NCI-H1694 (cell line): ENCODE measurements around the gene MSTN.
"Not testable (repeated sequence)": the region's sequence is repeated elsewhere in the genome, so short reads cannot be mapped to it uniquely, and the experiment has no call there.

Experiments
- DNase-seq: peaks from one replicate; lab custom pipeline; 2025; lab: John Stamatoyannopoulos, UW

MSTN gene

DNA sequence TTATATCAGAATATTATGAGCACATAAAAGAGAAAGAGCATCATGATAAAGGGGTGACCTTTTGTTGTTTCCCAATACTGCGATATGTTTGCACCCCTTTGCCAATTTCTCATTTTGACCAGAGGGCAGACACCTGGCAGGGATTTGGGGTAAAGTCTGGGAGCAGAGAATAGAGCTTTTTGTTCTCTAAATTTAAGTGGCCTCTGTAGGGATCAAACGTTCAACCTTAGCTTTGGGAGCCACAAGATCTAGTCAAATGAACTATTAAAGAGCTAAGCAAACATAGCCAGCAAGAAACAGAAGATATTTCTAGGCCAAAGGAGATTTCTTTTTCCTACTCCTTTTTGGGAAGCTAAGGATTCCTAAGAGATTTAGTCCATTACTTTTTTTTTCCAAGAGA, 1.1 kb upstream of the MSTN start:
- no peak for DNase-seq

DNA sequence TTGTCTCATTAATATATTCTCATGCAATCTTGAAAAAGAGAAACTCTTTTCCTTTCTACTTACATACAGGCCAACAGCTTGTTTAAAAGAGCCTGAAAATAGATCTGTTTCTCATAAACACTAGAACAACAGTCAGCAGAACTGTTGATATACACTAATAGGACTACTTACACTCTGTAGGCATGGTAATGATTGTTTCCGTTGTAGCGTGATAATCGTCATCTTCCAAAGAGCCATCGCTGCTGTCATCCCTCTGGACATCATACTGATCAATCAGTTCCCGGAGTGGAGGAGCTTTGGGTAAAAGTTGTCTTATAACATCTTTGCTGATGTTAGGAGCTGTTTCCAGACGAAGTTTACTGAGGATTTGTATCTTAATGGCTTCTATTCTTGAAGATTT, 476 bp downstream of the MSTN start:
- no peak for DNase-seq

DNA sequence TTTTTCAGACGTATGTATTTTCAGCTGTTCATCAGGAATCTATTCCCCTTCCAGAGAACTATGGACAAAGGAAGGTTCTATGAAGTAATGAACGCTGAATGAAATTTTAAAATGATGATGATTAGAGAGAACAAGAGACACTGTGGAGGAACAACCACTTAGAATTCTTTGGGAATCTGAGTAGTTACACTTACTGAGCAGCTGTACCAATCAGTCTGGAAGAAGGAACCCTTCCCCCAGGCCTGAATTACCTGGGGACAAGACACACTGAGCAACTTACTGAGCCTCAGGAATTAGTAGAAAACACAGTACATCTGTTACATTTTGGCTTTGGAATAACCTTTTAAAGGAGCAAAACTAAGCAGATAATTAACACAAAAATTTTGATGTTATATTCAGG, 1.9 kb downstream of the MSTN start:
- DNase-seq: no peak

DNA sequence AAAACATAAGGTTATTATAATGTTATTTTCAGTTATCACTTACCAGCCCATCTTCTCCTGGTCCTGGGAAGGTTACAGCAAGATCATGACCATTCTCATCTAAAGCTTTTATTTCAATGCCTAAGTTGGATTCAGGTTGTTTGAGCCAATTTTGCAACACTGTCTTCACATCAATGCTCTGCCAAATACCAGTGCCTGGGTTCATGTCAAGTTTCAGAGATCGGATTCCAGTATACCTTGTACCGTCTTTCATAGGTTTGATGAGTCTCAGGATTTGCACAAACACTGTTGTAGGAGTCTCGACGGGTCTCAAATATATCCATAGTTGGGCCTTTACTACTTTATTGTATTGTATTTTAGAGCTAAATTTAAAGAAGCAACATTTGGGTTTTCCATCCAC, 2.5 kb downstream of the MSTN start:
- no peak for DNase-seq

DNA sequence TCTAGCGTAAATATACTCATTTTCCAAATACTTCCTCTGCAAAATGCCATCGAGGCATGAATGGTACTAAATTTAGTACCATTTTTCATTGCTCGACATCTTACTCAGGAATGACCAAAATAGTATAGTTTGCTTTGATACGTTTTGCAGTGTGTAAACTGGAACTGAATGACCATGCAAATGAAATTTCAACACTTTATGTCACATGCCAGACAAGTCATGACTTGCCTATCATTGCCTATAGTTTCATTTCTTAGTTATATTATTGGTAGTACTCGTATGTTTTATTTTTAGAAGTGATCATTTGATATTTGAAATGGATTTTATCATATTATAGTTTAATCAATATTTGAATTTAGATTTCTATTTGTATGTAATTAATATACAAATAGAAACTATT, 9.1 kb downstream of the MSTN start:
- DNase-seq: no peak

DNA sequence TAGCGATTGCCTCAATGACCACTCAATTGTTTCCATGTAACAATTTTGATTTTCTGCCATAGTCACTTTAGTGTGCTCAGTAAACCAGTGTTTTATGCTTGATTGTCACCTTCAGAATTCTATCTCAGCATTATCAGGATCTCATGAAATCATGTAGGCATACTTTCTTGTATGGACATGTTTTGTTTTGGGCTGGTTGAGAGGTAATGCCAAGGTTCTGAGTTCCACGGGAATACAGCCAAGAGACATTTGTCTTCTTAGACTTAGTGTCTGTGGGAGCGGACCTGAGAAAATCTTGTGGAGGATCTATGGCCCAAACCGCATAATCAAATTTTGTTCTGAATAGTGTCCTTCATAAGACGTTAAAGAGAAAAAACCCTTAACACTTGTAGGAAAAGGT, 10.2 kb downstream of the MSTN start:
- DNase-seq: no peak

DNA sequence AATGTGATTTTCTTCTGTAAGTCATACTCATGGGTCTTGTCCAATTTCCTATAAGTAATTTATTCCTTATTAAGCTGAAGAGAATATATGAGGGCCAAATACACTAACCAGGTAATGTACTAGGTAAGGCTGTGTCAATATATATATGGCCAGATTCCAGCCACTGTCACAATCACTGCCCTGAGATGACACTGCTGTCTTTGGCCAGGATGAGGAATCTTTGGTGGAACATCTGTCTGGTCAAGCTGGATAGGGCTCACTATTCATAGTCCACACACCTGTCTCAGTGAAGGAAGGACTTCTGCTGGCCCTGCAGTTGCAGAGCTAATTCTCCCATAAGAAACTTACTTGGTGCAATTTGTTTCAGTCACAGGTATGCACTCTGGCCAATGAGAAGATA, 11.3 kb downstream of the MSTN start:
- no peak for DNase-seq

DNA sequence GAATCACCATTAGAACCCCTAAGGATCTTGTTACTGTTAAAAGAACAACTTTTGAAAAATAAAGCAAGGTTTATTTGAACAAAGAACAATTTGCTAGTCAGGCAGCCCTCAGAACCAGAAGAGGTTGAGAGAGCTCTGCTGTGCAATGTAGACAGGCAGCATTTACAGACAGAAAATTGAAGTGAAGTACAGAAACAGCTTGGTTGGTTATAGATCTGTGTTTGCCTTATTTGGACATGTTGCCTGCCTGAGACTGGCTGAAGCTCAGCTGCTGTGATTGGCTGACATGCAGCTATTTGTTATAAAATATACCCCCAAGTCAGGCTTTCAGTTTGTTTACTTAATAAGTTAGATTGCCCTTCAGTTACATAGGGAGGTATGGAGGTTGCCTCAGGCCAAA, 12.5 kb downstream of the MSTN start:
- no peak for DNase-seq

DNA sequence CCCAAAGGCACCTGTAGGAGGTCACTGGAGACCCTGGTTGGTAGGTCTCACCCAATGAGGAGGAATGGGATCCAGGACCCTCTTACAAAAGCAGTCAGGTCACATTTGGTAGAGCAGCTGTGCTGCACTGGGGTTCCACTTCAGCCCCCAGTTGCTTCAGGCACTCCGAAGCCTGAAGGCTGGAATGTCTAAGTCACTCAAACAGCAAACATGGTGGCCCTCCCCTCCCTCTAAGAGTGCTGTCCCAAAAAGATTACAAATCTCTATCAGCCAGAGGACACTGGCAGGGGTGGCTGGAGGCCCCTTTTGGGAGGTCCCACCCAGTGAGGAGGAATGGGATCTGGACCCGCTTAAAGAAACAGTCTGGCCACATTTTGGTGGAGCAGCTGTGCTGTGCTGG, 17.7 kb downstream of the MSTN start:
- DNase-seq: no peak

DNA sequence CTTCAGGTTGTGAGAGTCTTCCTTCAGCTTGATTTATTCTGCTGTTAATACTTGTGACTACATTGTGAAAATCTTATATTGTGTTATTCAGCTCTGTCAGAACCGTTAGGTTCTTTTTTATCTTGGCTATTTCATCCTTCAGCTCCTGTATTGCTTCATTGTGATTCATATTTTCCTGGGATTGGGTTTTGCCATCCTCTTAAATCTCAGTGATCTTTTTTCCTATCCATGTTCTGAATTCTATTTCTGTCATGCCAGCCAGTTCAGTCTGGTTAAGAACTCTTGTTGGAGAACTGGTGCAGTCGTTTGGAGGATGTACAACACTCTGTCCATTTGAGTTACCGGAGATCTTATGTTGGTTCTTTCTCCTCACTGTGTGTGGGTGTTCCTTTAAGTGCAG, 19.1 kb downstream of the MSTN start:
- DNase-seq: no peak

DNA sequence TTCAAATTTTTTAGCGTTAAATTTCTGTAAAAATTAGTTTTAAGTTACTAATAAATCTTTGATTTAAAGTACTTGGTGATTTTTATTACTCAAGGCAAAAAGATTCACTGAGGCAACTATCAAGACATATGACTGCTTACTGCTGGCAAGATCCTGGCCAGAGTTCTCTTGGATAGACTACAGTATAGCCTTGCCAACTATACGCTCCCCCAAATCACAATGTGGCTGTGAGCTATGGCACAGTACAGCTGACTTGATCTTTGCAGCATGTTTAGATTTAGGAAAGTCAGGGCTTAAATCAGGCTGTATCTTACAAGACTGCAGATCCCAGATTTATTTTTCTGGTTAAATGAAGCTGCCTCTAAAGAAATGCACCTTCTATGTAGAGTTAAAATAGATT, 26.5 kb downstream of the MSTN start:
- DNase-seq: no peak

DNA sequence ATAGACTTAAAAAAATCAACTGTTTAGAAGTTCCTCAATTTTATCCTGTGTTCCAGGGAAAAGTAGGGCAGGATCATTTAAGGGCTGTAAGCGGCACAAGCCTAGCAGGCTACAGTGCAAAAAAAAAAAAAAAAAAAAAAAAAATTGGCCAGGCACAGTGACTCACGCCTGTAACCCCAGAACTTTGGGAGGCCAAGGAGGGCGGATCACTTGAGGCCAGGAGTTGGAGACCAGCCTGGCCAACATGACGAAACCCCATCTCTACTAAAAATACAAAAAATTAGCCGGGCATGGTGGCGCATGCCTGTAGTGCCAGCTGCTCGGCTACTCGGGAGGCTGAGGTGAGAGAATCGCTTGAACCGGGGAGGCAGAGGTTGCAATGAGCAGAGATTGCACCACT, 28.1 kb downstream of the MSTN start:
- not testable (repeated sequence) for DNase-seq

DNA sequence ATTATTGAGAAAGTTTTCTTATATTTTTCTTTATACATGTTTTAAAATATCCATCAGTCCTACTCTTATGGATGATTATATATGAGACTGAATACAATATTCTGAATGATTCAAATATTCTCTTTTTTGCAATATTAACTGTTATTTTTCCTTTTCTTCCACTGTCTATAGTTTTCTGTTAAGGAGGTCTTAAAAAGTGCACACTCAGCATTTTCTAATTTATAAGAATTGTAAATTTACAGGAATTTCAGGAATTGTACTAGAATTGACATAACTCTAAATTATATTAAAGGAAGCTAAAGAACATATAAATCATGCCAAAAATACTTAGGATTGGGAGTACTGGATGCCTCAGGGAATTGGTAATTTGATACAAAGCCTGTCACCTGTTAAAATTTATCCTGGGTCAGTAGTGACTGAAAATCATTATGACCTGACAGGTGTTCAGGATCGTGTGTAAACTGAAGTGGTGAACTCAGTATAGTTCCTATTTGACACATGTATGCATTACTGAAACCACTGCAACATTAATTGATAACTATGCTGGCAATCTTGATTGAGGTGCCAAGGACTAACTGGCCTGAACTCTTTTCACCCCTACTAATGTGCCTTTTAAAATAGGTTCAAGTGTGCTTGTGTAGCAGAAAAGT, 30.4 kb downstream of the MSTN start:
- DNase-seq: no peak

DNA sequence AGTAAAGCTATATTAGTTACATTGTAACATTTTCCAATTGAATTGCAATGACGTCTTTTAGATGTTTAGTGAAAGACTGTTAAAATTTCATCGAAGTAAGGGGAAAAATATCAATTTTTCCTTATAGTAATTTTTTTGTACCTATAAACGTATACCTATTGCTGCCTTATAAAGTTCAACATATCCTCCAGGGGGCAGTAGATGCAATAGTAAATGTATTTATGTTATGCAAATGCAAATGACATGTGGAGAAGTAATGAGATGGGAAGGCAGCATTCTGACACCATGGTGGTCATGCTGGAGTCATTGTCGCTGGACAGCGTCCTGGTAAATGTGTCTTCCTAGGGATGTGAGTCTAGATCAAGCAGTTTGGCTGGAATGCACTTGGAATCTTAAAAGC, 38.7 kb downstream of the MSTN start:
- DNase-seq: peak; percentile 85

DNA sequence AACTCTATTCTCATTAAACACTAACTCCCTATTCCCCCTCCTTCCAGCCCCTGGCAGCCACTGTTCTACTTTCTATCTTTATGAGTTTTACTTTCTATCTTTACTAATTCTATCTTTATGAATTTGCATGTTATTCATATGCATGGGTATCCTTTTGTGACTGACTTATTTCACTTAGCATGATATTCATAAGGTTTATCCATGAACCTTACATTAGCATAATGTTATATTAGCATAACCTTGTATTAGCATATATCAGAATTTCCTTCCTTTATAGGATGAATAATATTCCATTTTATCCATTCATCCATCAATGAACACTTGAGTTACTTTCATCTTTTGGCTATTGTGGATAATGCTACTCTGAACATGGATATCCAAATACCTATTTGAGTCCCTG, 41.8 kb downstream of the MSTN start:
- DNase-seq: no peak

DNA sequence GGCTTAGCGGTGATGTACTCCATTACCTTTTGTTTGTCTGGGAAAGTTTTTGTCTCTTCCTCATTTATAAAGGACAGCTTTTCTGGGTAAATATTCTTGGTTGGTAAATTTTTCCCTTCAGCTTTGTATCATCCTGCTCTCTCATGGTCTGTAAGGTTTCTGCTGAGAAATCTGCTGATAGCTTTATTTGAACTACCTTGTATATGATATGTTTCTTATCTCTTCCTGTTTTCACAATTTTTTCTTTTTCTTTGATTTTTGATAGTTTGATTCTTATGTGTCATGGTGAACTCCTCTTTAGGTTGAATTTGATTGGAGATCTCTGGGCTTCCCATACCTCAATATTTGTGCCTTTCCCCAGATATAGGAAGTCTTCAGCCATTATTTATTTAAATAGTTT, 44.7 kb downstream of the MSTN start:
- DNase-seq: no peak

DNA sequence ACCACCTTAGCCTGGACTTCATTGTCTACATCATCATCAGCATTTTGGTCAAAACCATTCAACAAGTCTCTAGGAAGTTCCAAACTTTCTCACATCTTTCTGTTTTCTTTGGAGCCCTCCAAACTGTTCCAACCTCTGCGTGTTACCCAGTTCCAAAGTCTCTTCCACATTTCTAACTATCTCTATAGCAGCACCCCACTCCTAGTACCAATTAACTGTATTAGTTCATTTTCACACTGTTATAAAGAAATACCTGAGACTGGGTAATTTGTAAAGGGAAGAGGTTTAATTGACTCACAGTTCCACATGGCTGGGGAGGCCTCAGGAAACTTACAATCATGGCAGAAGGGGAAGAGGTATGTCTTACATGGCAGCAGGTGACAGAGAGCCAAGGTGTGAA, 46.6 kb downstream of the MSTN start:
- not testable (repeated sequence) for DNase-seq
